ENCODE measurements around the gene PPBP.
"Not testable (repeated sequence)": the region's sequence is repeated elsewhere in the genome, so short reads cannot be mapped to it uniquely, and the experiment has no call there.

PPBP gene

DNA sequence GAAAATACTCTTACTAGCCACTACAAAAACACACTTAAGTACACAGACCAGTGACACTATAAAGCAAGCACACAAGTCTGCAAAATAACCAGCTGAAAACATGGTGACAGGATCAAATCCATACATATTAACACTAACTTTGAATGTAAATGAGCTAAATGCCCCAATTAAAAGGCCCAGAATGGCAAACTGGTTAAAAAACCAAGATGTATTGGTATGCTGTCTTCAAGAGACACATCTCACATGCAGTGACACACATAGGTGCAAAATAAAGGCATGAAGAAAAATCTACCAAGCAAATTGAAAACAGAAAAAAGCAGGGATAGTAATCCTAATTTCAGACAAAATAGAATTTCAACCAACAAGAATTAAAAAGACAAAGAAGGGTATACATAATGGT lies 17.0 kb downstream of the PPBP start:
- H3K4me3 ChIP-seq (ENCODE audit: low read depth, low read length), result no peak overlapping the region
- DNase-seq (ENCODE audit: low read depth), result no peak
- TF ChIP-seq, protein P1, sequence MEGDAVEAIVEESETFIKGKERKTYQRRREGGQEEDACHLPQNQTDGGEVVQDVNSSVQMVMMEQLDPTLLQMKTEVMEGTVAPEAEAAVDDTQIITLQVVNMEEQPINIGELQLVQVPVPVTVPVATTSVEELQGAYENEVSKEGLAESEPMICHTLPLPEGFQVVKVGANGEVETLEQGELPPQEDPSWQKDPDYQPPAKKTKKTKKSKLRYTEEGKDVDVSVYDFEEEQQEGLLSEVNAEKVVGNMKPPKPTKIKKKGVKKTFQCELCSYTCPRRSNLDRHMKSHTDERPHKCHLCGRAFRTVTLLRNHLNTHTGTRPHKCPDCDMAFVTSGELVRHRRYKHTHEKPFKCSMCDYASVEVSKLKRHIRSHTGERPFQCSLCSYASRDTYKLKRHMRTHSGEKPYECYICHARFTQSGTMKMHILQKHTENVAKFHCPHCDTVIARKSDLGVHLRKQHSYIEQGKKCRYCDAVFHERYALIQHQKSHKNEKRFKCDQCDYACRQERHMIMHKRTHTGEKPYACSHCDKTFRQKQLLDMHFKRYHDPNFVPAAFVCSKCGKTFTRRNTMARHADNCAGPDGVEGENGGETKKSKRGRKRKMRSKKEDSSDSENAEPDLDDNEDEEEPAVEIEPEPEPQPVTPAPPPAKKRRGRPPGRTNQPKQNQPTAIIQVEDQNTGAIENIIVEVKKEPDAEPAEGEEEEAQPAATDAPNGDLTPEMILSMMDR (IDR thresholded peaks at IDR 0.05; ENCODE audit: low read depth, low read length), result no peak
- TF ChIP-seq, protein P2, sequence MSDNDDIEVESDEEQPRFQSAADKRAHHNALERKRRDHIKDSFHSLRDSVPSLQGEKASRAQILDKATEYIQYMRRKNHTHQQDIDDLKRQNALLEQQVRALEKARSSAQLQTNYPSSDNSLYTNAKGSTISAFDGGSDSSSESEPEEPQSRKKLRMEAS (IDR thresholded peaks at IDR 0.05; ENCODE audit: low read depth, low read length), result no peak
- no peak for TF ChIP-seq POLR2A (IDR thresholded peaks at IDR 0.05; ENCODE audit: extremely low read depth, insufficient read length)
- TF ChIP-seq MYC (IDR thresholded peaks at IDR 0.05; ENCODE audit: low read depth, low read length), result no peak

DNA sequence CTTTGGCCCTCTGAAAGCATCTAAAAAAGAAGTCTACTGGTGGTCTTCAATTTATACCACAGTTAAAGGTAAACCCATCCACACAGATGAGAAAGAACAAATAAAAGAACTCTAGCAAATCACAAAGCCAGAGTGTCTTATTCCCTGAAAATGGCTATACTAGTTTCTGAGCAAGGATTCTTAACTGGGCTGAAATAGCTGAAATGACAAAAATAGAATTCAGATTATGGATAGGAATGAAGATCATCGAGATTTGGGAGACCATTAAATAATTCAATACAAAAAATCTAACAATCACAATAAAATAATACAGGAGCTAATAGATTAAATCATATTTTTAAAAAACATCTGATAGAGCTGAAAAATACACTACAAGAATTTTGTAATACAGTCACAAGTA lies 18.0 kb downstream of the PPBP start:
- no peak overlapping the region for H3K4me3 ChIP-seq (ENCODE audit: low read depth, low read length)
- TF ChIP-seq, protein P2 (IDR thresholded peaks at IDR 0.05; ENCODE audit: low read depth, low read length), result no peak
- TF ChIP-seq, protein P1 (IDR thresholded peaks at IDR 0.05; ENCODE audit: low read depth, low read length), result no peak
- TF ChIP-seq MYC (IDR thresholded peaks at IDR 0.05; ENCODE audit: low read depth, low read length) (no peak), POLR2A (IDR thresholded peaks at IDR 0.05; ENCODE audit: extremely low read depth, insufficient read length) (no peak)
- no peak for DNase-seq (ENCODE audit: low read depth)

DNA sequence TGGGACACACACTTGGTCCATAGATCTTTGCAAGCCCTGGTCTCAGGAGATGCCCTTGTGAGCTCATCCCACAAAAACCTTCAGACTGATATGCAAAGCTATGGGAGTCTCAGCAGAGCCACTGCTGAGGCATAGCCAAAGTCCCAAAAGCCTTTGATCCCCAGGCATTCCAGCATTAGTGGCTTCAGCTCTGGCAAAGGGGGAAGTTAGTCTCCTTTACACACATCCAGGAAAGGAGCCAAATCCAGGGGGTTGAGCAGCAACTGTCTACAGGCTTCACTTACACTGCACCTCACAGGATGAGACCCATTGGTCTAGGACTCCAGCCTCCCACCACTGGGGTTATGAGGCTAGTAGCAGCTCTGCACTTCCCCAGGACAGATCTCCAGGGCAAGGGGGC lies 20.1 kb downstream of the PPBP start:
- H3K4me3 ChIP-seq (ENCODE audit: low read depth, low read length), result no peak overlapping the region
- no peak for TF ChIP-seq POLR2A (IDR thresholded peaks at IDR 0.05; ENCODE audit: extremely low read depth, insufficient read length)
- DNase-seq (ENCODE audit: low read depth), result no peak

DNA sequence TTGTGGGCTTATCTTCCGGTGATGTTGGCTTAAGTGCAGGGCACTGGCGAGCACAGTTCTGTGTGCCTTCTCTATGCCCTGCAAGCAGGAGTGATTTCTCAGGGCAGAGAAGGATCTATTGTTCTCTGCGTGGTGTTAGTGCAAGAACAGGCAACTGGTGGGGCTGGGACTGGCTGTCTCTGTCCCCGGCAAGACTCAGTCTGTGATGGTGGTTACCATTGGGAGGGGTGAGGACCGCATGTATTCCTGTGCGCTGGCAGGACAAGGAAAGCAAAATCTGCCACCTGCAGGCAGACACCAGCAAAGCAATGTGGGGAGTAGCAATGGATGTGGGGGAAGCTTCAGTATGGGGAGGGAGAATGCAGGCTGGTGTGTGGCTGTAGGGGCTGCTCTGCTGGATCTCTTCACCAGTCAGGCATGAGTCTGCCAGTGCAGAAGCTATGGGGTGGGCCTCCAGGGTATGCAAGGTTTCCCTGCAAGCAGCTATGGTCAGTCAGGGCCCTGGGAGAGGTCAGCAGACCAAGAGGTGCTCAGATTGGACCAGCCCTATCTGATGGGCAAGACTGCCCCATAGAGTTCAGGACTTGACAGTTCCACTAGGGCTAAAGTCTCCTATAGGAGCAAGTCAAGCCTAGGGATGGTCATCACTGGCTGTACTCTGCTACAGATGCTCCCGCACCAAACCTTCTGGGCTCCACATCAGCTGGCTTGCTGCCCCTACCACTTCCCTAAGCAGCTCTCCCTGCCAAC lies 23.0 kb downstream of the PPBP start:
- no peak overlapping the region for H3K4me3 ChIP-seq (ENCODE audit: low read depth, low read length)
- DNase-seq (ENCODE audit: low read depth), result peak; percentile 23
- no peak for TF ChIP-seq MYC (IDR thresholded peaks at IDR 0.05; ENCODE audit: low read depth, low read length)
- TF ChIP-seq POLR2A (IDR thresholded peaks at IDR 0.05; ENCODE audit: extremely low read depth, insufficient read length), result no peak
- TF ChIP-seq, protein P1 (IDR thresholded peaks at IDR 0.05; ENCODE audit: low read depth, low read length), result peak; percentile 14

DNA sequence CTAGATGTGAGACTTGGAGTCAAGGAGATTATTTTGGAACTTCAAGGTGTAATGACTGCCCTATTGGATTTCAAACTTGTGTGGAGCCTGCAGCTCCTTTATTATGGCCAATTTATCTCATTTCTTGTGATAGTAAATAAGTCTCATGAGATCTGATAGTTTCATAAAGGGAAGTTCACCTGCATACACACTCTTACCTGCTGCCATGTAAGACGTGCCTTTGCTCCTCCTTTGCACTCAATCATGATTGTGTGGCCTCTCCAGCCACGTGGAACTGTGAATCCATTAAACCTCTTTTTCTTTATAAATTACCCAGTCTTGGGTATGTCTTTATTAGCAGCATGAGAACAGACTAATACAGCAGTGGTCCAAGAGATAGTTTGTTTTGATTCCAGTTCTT lies 25.3 kb downstream of the PPBP start:
- TF ChIP-seq, protein P1 (IDR thresholded peaks at IDR 0.05; ENCODE audit: low read depth, low read length), result no peak
- TF ChIP-seq, protein P2 (IDR thresholded peaks at IDR 0.05; ENCODE audit: low read depth, low read length), result no peak
- no peak for TF ChIP-seq MYC (IDR thresholded peaks at IDR 0.05; ENCODE audit: low read depth, low read length)
- TF ChIP-seq POLR2A (IDR thresholded peaks at IDR 0.05; ENCODE audit: extremely low read depth, insufficient read length), result no peak
- no peak overlapping the region for H3K4me3 ChIP-seq (ENCODE audit: low read depth, low read length)
- DNase-seq (ENCODE audit: low read depth), result no peak

DNA sequence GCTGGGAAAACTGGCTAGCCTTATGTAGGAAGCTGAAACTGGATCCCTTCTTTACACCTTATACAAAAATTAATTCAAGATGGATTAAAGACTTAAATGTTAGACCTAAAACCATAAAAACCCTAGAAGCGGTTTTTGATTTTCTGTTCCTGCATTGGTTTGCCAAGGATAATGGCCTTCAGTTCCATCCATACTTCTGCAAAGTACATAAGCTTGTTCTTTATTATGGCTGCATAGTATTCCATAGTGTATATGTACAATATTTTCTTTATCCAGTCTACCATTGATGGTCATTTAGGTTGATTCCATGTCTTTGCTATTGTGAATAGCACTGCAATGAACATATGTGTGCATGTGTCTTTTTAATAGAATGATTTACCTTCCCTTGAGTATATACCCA lies 28.9 kb downstream of the PPBP start:
- DNase-seq (ENCODE audit: low read depth); H3K4me3 ChIP-seq (ENCODE audit: low read depth, low read length): not testable (repeated sequence)

DNA sequence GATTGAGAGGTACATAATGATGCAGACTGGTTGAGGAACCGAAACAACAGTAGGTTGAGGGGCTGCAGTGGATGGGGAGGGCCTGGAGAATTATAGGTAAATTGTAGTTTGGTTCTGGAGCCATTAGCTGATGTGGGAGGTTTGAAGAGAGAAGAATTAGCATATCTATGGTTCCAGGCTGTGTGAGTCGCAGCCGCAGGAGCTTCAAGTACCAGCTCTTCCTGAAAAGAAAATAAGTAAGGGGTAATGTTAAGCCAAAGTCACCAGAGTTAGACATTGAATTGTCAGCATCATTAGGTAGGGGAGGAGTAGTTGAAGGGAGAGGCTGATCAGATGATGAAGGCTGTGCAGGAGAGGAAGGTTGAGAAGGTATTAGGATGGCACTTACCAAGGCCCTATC lies 35.6 kb downstream of the PPBP start:
- DNase-seq (ENCODE audit: low read depth), result no peak
- no peak overlapping the region for H3K4me3 ChIP-seq (ENCODE audit: low read depth, low read length)
- TF ChIP-seq MYC (IDR thresholded peaks at IDR 0.05; ENCODE audit: low read depth, low read length), result no peak
- TF ChIP-seq, protein P1 (IDR thresholded peaks at IDR 0.05; ENCODE audit: low read depth, low read length), result no peak
- TF ChIP-seq POLR2A (IDR thresholded peaks at IDR 0.05; ENCODE audit: extremely low read depth, insufficient read length), result no peak
- TF ChIP-seq, protein P2 (IDR thresholded peaks at IDR 0.05; ENCODE audit: low read depth, low read length), result no peak

DNA sequence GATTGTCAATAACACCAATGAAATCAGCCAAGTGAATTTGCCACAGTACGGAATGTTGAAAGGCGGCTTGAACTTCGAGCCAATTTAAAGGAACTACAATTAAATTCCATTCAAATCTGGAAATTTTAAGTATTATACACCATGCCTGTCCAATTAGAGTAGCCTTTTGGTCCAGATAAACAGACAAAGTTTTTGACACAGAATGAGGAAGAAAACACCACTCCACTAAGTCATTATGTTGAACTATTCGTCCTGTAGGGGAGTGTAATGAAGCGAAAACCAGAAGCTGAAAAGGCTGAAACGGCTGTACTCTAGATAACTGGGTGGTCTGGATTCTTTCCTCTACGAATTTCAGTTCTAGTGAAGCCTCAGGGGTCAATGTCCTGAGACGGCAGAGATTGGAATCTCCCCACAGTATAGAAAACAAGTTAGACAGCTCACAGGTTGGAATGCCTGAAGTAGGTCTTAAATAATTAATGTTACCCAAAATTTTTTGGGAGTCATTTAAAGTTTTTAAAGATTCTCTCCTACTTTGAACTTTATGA lies 37.5 kb downstream of the PPBP start:
- DNase-seq (ENCODE audit: low read depth); H3K4me3 ChIP-seq (ENCODE audit: low read depth, low read length): not testable (repeated sequence)

All from NB4 (cell line).